Suprapubic skin (tissue), 4 donors: ENCODE data around the gene BST1. TPM values are rescaled to one million over a fixed set of nuclear protein-coding genes. Genes with fewer than 3 reads are reported as not detected.

Experiments
- DNase-seq, 2 donors: peaks; one replicate each; pipeline ENCODE4 v3.0.0-alpha.2; 2019; ENCODE audit warnings: low spot score in 2 of 2
- H3K27ac ChIP-seq: fragments of 200-600 bp; sonication (generic); one replicate; pipeline ENCODE4 v1.5.1; 2019
- H3K27me3 ChIP-seq: fragments of 200-600 bp; sonication (generic); one replicate; pipeline ENCODE4 v1.5.1; 2019
- H3K36me3 ChIP-seq: fragments of 200-600 bp; sonication (generic); one replicate; pipeline ENCODE4 v1.5.1; 2019
- H3K4me1 ChIP-seq: fragments of 200-600 bp; sonication (generic); one replicate; pipeline ENCODE4 v1.5.1; 2019
- H3K4me3 ChIP-seq: fragments of 200-600 bp; sonication (generic); one replicate; pipeline ENCODE4 v1.5.1; 2019; ENCODE audit warnings: mild to moderate bottlenecking
- H3K9me3 ChIP-seq: fragments of 200-600 bp; sonication (generic); one replicate; pipeline ENCODE4 v1.5.1; 2019
- EP300 ChIP-seq: sonication (generic); formaldehyde crosslinking; IDR thresholded peaks from one replicate; pipeline ENCODE4 v1.6.1; 2017; ENCODE audit warnings: antibody characterized with exemption
- POLR2A ChIP-seq, 2 donors: fragments of 450-650 bp; IDR thresholded peaks; one replicate each; pipeline ENCODE4 v1.6.1; 2017; ENCODE audit warnings: antibody characterized with exemption in 2 of 2, mild to moderate bottlenecking in 2 of 2, moderate library complexity in 2 of 2
- POLR2AphosphoS5 ChIP-seq, 3 donors: sonication (generic); formaldehyde crosslinking; IDR thresholded peaks; one replicate each; pipeline ENCODE4 v1.6.1; 2017; ENCODE audit warnings: antibody characterized with exemption in 3 of 3
- WGBS: methylation state at CpG from one replicate; pipeline ENCODE4 v1.1.5; 2018; 5-methylcytosine and 5-hydroxymethylcytosine counted together
- total RNA-seq, 4 donors: library from RNA; depleted of rRNA; stranded (reverse); fragments of >200 nt; gene quantifications; one replicate each; pipeline ENCODE4 v1.1.0, GENCODE V29; 2016
- TF ChIP-seq, protein P1 (sequence below), 2 donors: fragments of 200-600 bp in 1 of 2; fragments of 450-650 bp in 1 of 2; sonication (generic) in 1 of 2; IDR thresholded peaks; one replicate each; pipeline ENCODE4 v1.5.1; 2016 to 2019; ENCODE audit warnings: antibody characterized with exemption in 2 of 2, mild to moderate bottlenecking in 1 of 2, moderate library complexity in 1 of 2

The BST1 gene
- total RNA-seq, 4 donors from 2014 or later, result 2.2 to 8.4 (median 4.0) TPM

- 50% methylated on average over 6 of the region's 6 CpGs for WGBS
- no peak overlapping the region for H3K27ac ChIP-seq
- TF ChIP-seq, protein P1, sequence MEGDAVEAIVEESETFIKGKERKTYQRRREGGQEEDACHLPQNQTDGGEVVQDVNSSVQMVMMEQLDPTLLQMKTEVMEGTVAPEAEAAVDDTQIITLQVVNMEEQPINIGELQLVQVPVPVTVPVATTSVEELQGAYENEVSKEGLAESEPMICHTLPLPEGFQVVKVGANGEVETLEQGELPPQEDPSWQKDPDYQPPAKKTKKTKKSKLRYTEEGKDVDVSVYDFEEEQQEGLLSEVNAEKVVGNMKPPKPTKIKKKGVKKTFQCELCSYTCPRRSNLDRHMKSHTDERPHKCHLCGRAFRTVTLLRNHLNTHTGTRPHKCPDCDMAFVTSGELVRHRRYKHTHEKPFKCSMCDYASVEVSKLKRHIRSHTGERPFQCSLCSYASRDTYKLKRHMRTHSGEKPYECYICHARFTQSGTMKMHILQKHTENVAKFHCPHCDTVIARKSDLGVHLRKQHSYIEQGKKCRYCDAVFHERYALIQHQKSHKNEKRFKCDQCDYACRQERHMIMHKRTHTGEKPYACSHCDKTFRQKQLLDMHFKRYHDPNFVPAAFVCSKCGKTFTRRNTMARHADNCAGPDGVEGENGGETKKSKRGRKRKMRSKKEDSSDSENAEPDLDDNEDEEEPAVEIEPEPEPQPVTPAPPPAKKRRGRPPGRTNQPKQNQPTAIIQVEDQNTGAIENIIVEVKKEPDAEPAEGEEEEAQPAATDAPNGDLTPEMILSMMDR (IDR thresholded peaks at IDR 0.05), result no peak
- TF ChIP-seq EP300 (no peak), POLR2AphosphoS5 (IDR thresholded peaks at IDR 0.05) (no peak), POLR2A (IDR thresholded peaks at IDR 0.05) (no peak)
- H3K36me3 ChIP-seq, result no peaks in the 10 kb centered on the region
- H3K4me3 ChIP-seq, result no peak overlapping the region
- H3K9me3 ChIP-seq, result no peaks in the 10 kb centered on the region
- H3K4me1 ChIP-seq, result no peaks in the 10 kb centered on the region
- no peaks in the 10 kb centered on the region for H3K27me3 ChIP-seq
- no peak for DNase-seq
These were observed 62.5 kb downstream of the BST1 start for GRCh38 chr4:15765391-15765790.

- Histone ChIP-seq H3K36me3 (no peaks in the 10 kb centered on the region), H3K4me1 (no peaks in the 10 kb centered on the region), H3K27ac (no peak overlapping the region), H3K27me3 (no peaks in the 10 kb centered on the region), H3K9me3 (no peaks in the 10 kb centered on the region), H3K4me3 (no peak overlapping the region)
- WGBS, result 62% methylated on average over 6 of the region's 6 CpGs
- no peak for DNase-seq
- TF ChIP-seq, protein P1 (IDR thresholded peaks at IDR 0.05), result no peak
- no peak for TF ChIP-seq POLR2AphosphoS5 (IDR thresholded peaks at IDR 0.05)
These were observed 63.2 kb downstream of the BST1 start for GRCh38 chr4:15765910-15766697.

DNA sequence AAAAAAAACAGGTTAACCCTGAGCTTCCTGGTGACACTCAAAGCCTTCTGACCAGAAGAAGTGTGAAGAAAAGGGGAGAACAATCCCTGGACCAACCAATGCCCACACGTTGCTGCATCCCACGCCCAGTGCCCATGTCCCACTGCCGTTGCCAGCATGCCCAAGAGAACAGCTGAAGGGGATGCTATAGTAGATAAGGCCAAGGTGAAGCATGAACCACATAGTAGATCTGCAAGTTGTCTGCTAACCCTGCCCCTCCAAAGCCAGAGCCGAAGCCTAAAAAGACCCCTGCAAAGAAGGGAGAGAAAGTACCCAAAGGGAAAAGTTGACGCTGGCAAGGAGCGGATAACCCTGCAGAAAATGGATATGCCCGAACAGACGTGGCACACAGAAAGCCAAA, 64.0 kb downstream of the BST1 start:
- H3K27ac ChIP-seq, result no peak overlapping the region
- no peaks in the 10 kb centered on the region for H3K36me3 ChIP-seq
- DNase-seq, result no peak
- WGBS, result 84% methylated on average over 8 of the region's 8 CpGs
- H3K27me3 ChIP-seq, result no peaks in the 10 kb centered on the region
- H3K9me3 ChIP-seq, result no peaks in the 10 kb centered on the region
- no peak for TF ChIP-seq POLR2A (IDR thresholded peaks at IDR 0.05)
- TF ChIP-seq, protein P1 (IDR thresholded peaks at IDR 0.05), result no peak
- TF ChIP-seq POLR2AphosphoS5 (IDR thresholded peaks at IDR 0.05), result no peak
- no peak for TF ChIP-seq EP300
- no peaks in the 10 kb centered on the region for H3K4me1 ChIP-seq
- no peak overlapping the region for H3K4me3 ChIP-seq

DNA sequence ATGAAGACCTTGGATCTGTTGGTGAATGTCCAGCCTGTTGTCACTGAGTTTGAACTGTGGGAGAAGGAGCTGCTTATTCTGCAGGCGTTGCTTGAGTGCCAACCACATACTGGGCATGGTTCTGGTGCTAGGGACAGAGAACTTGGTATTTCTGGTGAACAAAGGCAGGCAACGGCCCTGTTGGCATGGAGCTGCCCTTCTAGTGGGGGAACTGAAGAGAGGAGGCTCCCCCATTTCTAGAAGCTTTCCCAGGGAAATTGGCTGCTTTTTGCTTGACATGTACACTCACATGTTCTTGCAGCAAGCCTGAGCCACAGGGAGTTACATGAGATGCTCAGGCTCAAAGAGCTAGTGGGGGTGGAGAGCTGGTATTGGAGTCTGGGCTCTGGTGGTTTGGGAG, 66.3 kb downstream of the BST1 start:
- Histone ChIP-seq H3K27me3 (peaks cover 6% of the 10 kb centered on the region), H3K9me3 (no peaks in the 10 kb centered on the region), H3K27ac (no peak overlapping the region), H3K36me3 (no peaks in the 10 kb centered on the region), H3K4me1 (no peaks in the 10 kb centered on the region), H3K4me3 (no peak overlapping the region)
- no peak for TF ChIP-seq POLR2A (IDR thresholded peaks at IDR 0.05)
- 75% methylated on average over 2 of the region's 2 CpGs for whole genome bisulfite sequencing
- DNase-seq, result no peak

- H3K36me3 ChIP-seq, result no peaks in the 10 kb centered on the region
- H3K27ac ChIP-seq, result no peak overlapping the region
- TF ChIP-seq POLR2A (IDR thresholded peaks at IDR 0.05) (no peak), EP300 (no peak), POLR2AphosphoS5 (IDR thresholded peaks at IDR 0.05) (no peak)
- TF ChIP-seq, protein P1 (IDR thresholded peaks at IDR 0.05), result no peak
- H3K4me1 ChIP-seq, result no peaks in the 10 kb centered on the region
- H3K27me3 ChIP-seq, result peaks cover 6% of the 10 kb centered on the region
- WGBS, result 52% methylated on average over 3 of the region's 3 CpGs
- H3K9me3 ChIP-seq, result no peaks in the 10 kb centered on the region
- DNase-seq, result no peak
- H3K4me3 ChIP-seq, result no peak overlapping the region
These were observed 68.6 kb downstream of the BST1 start for GRCh38 chr4:15771216-15772058.
